PC-3 (cell line): ENCODE results near the gene NRDE2. TPM values are rescaled to one million over a fixed set of nuclear protein-coding genes. Genes with fewer than 3 reads are reported as not detected.

Experiments
- ATAC-seq: fragments of 200-7000 bp; cut with Tn5 transposase; 2 replicates; pipeline ENCODE4 v1.9.1; 2020; ENCODE audit warnings: mild to moderate bottlenecking, moderate library complexity
- BruUV-seq: library from RNA; stranded (reverse); fragments of 400-500 nt; replicated peaks from 2 replicates; lab custom pipeline; 2021; lab: Mats Ljungman, UMichigan
- CTCF ChIA-PET: fragments of 300-600 bp; sonication (Branson Sonifier 250); formaldehyde crosslinking; loops from one replicate; lab custom pipeline; 2022; ENCODE audit warnings: antibody characterized with exemption; lab: Charles Lee
- POLR2A ChIA-PET: fragments of 300-600 bp; sonication (Branson Sonifier 250); formaldehyde crosslinking; loops from one replicate; lab custom pipeline; 2022; ENCODE audit warnings: antibody characterized with exemption; ENCODE audit not compliant: unreplicated experiment; lab: Charles Lee
- DNase-seq: peaks from one replicate; pipeline ENCODE4 v3.0.0-alpha.2; 2015
- H2AFZ ChIP-seq: fragments of 300-600 bp; sonication (generic); 2 replicates; pipeline ENCODE4 v1.6.0; 2016; ENCODE audit warnings: antibody characterized with exemption, low read length
- H3F3A ChIP-seq: fragments of 300-600 bp; sonication (generic); one replicate; pipeline ENCODE4 v1.6.0; 2017; ENCODE audit warnings: antibody characterized with exemption, low read length, control low read depth, mild to moderate bottlenecking; ENCODE audit not compliant: unreplicated experiment
- H3K27ac ChIP-seq: fragments of 300-600 bp; sonication (generic); 2 replicates; pipeline ENCODE4 v1.5.1; 2016; ENCODE audit warnings: mild to moderate bottlenecking, low read length
- H3K27me3 ChIP-seq: fragments of 300-600 bp; sonication (generic); 2 replicates; pipeline ENCODE4 v1.6.1; 2016; ENCODE audit warnings: low read length, mixed read lengths
- H3K36me3 ChIP-seq: fragments of 300-600 bp; sonication (generic); 2 replicates; pipeline ENCODE4 v1.6.1; 2016; ENCODE audit warnings: low read depth, mixed run types, low read length, mixed read lengths
- H3K4me1 ChIP-seq: fragments of 300-600 bp; sonication (generic); 2 replicates; pipeline ENCODE4 v1.5.1; 2016; ENCODE audit warnings: low read length; ENCODE audit not compliant: insufficient read depth
- H3K4me2 ChIP-seq: fragments of 300-600 bp; sonication (generic); 2 replicates; pipeline ENCODE4 v1.6.0; 2016; ENCODE audit warnings: low read length
- H3K4me3 ChIP-seq: fragments of 300-600 bp; sonication (generic); 2 replicates; pipeline ENCODE4 v1.5.1; 2016; ENCODE audit warnings: mild to moderate bottlenecking, low read length, mixed read lengths
- H3K79me2 ChIP-seq: fragments of 300-600 bp; sonication (generic); 2 replicates; pipeline ENCODE4 v1.6.1; 2017; ENCODE audit warnings: low read length, mixed read lengths
- H3K9ac ChIP-seq: fragments of 300-600 bp; sonication (generic); 2 replicates; pipeline ENCODE4 v1.6.0; 2016; ENCODE audit warnings: mild to moderate bottlenecking, low read length
- H3K9me2 ChIP-seq: fragments of 300-600 bp; sonication (generic); replicated peaks from 2 replicates; pipeline ENCODE4 v1.6.1; 2016; ENCODE audit warnings: mixed run types, low read length, mixed read lengths
- H3K9me3 ChIP-seq: fragments of 300-600 bp; sonication (generic); 2 replicates; pipeline ENCODE4 v1.6.1; 2016; ENCODE audit warnings: low read length, mixed read lengths
- H4K20me1 ChIP-seq: fragments of 300-600 bp; sonication (generic); 2 replicates; pipeline ENCODE4 v1.6.1; 2016; ENCODE audit warnings: low read length, mixed read lengths
- CTCF ChIP-seq: fragments of 300-600 bp; sonication (generic); conservative IDR thresholded peaks from 2 replicates; pipeline ENCODE4 v1.5.1; 2017; ENCODE audit warnings: antibody characterized with exemption, low read depth, mild to moderate bottlenecking, low read length
- EZH2 ChIP-seq: fragments of 300-600 bp; sonication (generic); IDR thresholded peaks from one replicate; pipeline ENCODE4 v1.6.1; 2017; ENCODE audit warnings: antibody characterized with exemption, mild to moderate bottlenecking, low read length; ENCODE audit not compliant: unreplicated experiment
- EZH2phosphoT487 ChIP-seq: fragments of 300-600 bp; sonication (generic); IDR thresholded peaks from 2 replicates; pipeline ENCODE4 v1.6.1; 2018; ENCODE audit warnings: mild to moderate bottlenecking, antibody characterized with exemption, low read length, borderline replicate concordance
- intact Hi-C: fragments of 100-400 bp; cut with micrococcal nuclease; formaldehyde crosslinking; loops from 2 replicates; pipeline ENCODE4 v1.9.0; 2023
- total RNA-seq: library from RNA; depleted of rRNA; stranded (reverse); fragments of >200 nt; gene quantifications from 2 replicates; pipeline ENCODE4 v1.2.3, GENCODE V29; 2014

NRDE2 gene
- total RNA-seq, 1 experiment from 2014 or later: 18.3 TPM

GRCh38 chr14:90330203-90331196 is 1.2 kb downstream of the NRDE2 start:
- no peak for TF ChIP-seq EZH2
- no peak for TF ChIP-seq EZH2phosphoT487
- TF ChIP-seq CTCF: no peak
- Histone ChIP-seq H3K27me3 (no peaks in the 10 kb centered on the region), H2AFZ (peak overlapping the region; percentile 98; the same call in 1 of the 2 replicates), H3K4me3 (peak overlapping the region; percentile 82), H3K79me2 (peaks cover 59% of the 10 kb centered on the region), H3K9ac (peak overlapping the region; percentile 95), H3K4me1 (peaks cover 11% of the 10 kb centered on the region), H3K9me2 (no peaks in the 10 kb centered on the region), H3K36me3 (no peaks in the 10 kb centered on the region), H3F3A (no peaks in the 10 kb centered on the region), H3K4me2 (peak overlapping the region; percentile 92), H3K9me3 (no peaks in the 10 kb centered on the region), H4K20me1 (no peaks in the 10 kb centered on the region), H3K27ac (no peak overlapping the region)
- ChIA-PET CTCF (no interaction called here), POLR2A (no interaction called here)
- no TSS peak for BruUV-seq
- intact Hi-C loops: no loop called here
- DNase-seq (no peak), ATAC-seq (no peak)

- ATAC-seq (no peak), DNase-seq (no peak)
- H2AFZ ChIP-seq: no peak overlapping the region
- BruUV-seq: no TSS peak
- H3K79me2 ChIP-seq: peaks cover 65% of the 10 kb centered on the region
- ChIA-PET CTCF (no interaction called here), POLR2A (no interaction called here)
- TF ChIP-seq EZH2phosphoT487 (no peak), CTCF (no peak), EZH2 (no peak)
- no peaks in the 10 kb centered on the region for H3F3A ChIP-seq
- no peaks in the 10 kb centered on the region for H3K9me3 ChIP-seq
- no peaks in the 10 kb centered on the region for H3K9me2 ChIP-seq
- no peak overlapping the region for H3K27ac ChIP-seq
- peaks cover 14% of the 10 kb centered on the region for H3K4me1 ChIP-seq
- no peaks in the 10 kb centered on the region for H3K27me3 ChIP-seq
- H3K36me3 ChIP-seq: peaks cover 11% of the 10 kb centered on the region; the same call in 1 of the 2 replicates
- no peak overlapping the region for H3K9ac ChIP-seq
- no peak overlapping the region for H3K4me3 ChIP-seq
- H3K4me2 ChIP-seq: no peak overlapping the region
- 0 out of 2 replicates have a peak, but pooled peaks cover 5% of the 10 kb centered on the region for H4K20me1 ChIP-seq
- intact Hi-C loops: no loop called here
Measured at GRCh38 chr14:90321891-90322290, 9.8 kb downstream of the NRDE2 start.
